ENCODE results near the gene ATP11A. TPM values are rescaled to one million over a fixed set of nuclear protein-coding genes. Genes with fewer than 3 reads are reported as not detected.
A peak's percentile ranks its signal among the peaks of the same experiment; 100 is the strongest.

ATP11A gene
- total and polyA plus RNA-seq, 8 donors: 9.3 to 51.0 (median 30.5) TPM

GRCh38 chr13:112645327-112645914 lies 44.4 kb upstream of the ATP11A start:
- Histone ChIP-seq H3K9me3 (no peaks in the 10 kb centered on the region), H3K4me3 (no peak overlapping the region), H3K27ac (no peak overlapping the region), H3K36me3 (no peaks in the 10 kb centered on the region), H3K27me3 (no peaks in the 10 kb centered on the region), H3K4me1 (peaks cover 6 to 11% (median 10%) of the 10 kb centered on the region in 3 donors)
- no peak for DNase-seq
- intact Hi-C loops (cut with DNase I): no loop called here
- TF ChIP-seq, protein P1, sequence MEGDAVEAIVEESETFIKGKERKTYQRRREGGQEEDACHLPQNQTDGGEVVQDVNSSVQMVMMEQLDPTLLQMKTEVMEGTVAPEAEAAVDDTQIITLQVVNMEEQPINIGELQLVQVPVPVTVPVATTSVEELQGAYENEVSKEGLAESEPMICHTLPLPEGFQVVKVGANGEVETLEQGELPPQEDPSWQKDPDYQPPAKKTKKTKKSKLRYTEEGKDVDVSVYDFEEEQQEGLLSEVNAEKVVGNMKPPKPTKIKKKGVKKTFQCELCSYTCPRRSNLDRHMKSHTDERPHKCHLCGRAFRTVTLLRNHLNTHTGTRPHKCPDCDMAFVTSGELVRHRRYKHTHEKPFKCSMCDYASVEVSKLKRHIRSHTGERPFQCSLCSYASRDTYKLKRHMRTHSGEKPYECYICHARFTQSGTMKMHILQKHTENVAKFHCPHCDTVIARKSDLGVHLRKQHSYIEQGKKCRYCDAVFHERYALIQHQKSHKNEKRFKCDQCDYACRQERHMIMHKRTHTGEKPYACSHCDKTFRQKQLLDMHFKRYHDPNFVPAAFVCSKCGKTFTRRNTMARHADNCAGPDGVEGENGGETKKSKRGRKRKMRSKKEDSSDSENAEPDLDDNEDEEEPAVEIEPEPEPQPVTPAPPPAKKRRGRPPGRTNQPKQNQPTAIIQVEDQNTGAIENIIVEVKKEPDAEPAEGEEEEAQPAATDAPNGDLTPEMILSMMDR (IDR thresholded peaks at IDR 0.05): no peak
- no peak for ATAC-seq
- no peak for FAIRE-seq
- WGBS, 2 donors: 88 to 92% methylated on average over 44 to 49 of the region's 49 CpGs

GRCh38 chr13:112647256-112647655 lies 42.6 kb upstream of the ATP11A start:
- FAIRE-seq (no peak), ATAC-seq (no peak), DNase-seq (no peak)
- TF ChIP-seq, protein P1 (IDR thresholded peaks at IDR 0.05): no peak
- H3K4me3 ChIP-seq: no peak overlapping the region
- H3K4me1 ChIP-seq: peaks cover 0 to 10% (median 6%) of the 10 kb centered on the region in 3 donors
- H3K27me3 ChIP-seq: no peaks in the 10 kb centered on the region
- no peaks in the 10 kb centered on the region for H3K36me3 ChIP-seq
- intact Hi-C loops (cut with DNase I): no loop called here
- WGBS, 2 donors: 76 to 79% methylated on average over 14 of the region's 14 CpGs
- peak overlapping the region in 1 of 4 donors; percentile 23 for H3K27ac ChIP-seq
- no peaks in the 10 kb centered on the region for H3K9me3 ChIP-seq

DNA sequence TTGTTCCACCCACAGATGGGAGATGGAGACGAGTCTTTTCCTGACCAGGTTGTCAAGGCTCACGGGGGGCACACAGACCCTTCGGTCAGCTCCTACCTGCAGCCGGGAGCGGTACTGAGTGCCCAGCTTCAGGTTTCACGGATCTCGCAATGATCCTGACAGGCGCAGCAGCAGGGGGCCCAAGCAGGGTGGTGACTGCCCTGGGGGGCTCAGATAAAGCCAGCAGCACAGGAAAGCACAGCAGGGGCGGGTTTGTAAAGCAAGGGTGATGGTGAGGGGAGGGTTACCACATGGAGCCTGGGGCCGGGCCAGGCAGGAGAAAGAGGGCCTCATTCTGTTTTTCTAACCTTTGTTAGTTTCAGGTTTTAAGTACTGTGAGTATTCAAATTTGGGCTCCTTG lies 41.7 kb upstream of the ATP11A start:
- DNase-seq: no peak
- H3K27ac ChIP-seq: no peak overlapping the region

GRCh38 chr13:112648966-112649690 lies 40.7 kb upstream of the ATP11A start:
- no peak for DNase-seq
- Histone ChIP-seq H3K27ac (no peak overlapping the region), H3K36me3 (no peaks in the 10 kb centered on the region), H3K27me3 (no peaks in the 10 kb centered on the region), H3K4me3 (no peak overlapping the region), H3K4me1 (peaks cover 0 to 3% (median 0%) of the 10 kb centered on the region in 3 donors), H3K9me3 (no peaks in the 10 kb centered on the region)
- WGBS, 2 donors: 91 to 94% methylated on average over 31 of the region's 31 CpGs
- intact Hi-C loops (cut with DNase I): no loop called here
- TF ChIP-seq, protein P1 (IDR thresholded peaks at IDR 0.05): no peak
- ATAC-seq: no peak
- FAIRE-seq: no peak

More for the DNA sequence above, 41.7 kb upstream of the ATP11A start:
- intact Hi-C loops (cut with DNase I): no loop called here
- TF ChIP-seq, protein P1 (IDR thresholded peaks at IDR 0.05): no peak
- no peak overlapping the region for H3K4me3 ChIP-seq
- ATAC-seq (no peak), FAIRE-seq (no peak)
- no peaks in the 10 kb centered on the region for H3K9me3 ChIP-seq
- no peaks in the 10 kb centered on the region for H3K36me3 ChIP-seq
- 87 to 88% methylated on average over 10 of the region's 10 CpGs for WGBS, 2 donors
- H3K27me3 ChIP-seq: no peaks in the 10 kb centered on the region
- peaks cover 0 to 10% (median 6%) of the 10 kb centered on the region in 3 donors for H3K4me1 ChIP-seq

GRCh38 chr13:112651311-112651710 lies 38.5 kb upstream of the ATP11A start:
- Histone ChIP-seq H3K36me3 (no peaks in the 10 kb centered on the region), H3K4me3 (no peak overlapping the region), H3K27ac (no peak overlapping the region), H3K4me1 (no peaks in the 10 kb centered on the region), H3K9me3 (no peaks in the 10 kb centered on the region), H3K27me3 (no peaks in the 10 kb centered on the region)
- DNase-seq: no peak
- 53 to 61% methylated on average over 5 of the region's 5 CpGs for WGBS, 2 donors
- intact Hi-C loops (cut with DNase I): no loop called here
- TF ChIP-seq, protein P1 (IDR thresholded peaks at IDR 0.05): no peak
- FAIRE-seq: no peak
- ATAC-seq: no peak

Measured in pancreas (tissue), 10 donors.